Stomach (tissue), 9 donors: ENCODE measurements around the gene MLH3. TPM values are rescaled to one million over a fixed set of nuclear protein-coding genes. Genes with fewer than 3 reads are reported as not detected.

Experiments
- DNase-seq, 2 donors: peaks; one replicate each; pipeline versions ENCODE4 v3.0.0 to v3.0.0-alpha.2; 2013 to 2019
- H3K27ac ChIP-seq, 5 donors: fragments of 200-600 bp in 4 of 5; sonication (generic) in 4 of 5; one replicate each; pipeline ENCODE4 v1.5.1; 2013 to 2019; ENCODE audit warnings: mild to moderate bottlenecking in 1 of 5, moderate library complexity in 1 of 5
- H3K27me3 ChIP-seq, 3 donors: fragments of 200-600 bp; sonication (generic); one replicate each; pipeline ENCODE4 v1.5.1; 2017 to 2019; ENCODE audit warnings: mixed run types in 1 of 3
- H3K36me3 ChIP-seq, 4 donors: fragments of 200-600 bp; sonication (generic); 1 replicate in 3 of 4; 2 replicates in 1 of 4; pipeline ENCODE4 v1.5.1; 2016 to 2019
- H3K4me1 ChIP-seq, 4 donors: fragments of 200-600 bp; sonication (generic); one replicate each; pipeline ENCODE4 v1.5.1; 2016 to 2019
- H3K4me3 ChIP-seq, 4 donors: fragments of 200-600 bp; sonication (generic) in 3 of 4; one replicate each; pipeline ENCODE4 v1.5.1; 2016 to 2019; ENCODE audit warnings: mild to moderate bottlenecking in 1 of 4
- H3K9me3 ChIP-seq, 4 donors: fragments of 200-600 bp; sonication (generic); one replicate each; pipeline ENCODE4 v1.5.1; 2016 to 2019
- EP300 ChIP-seq: sonication (generic); formaldehyde crosslinking; IDR thresholded peaks from one replicate; pipeline ENCODE4 v1.6.1; 2017; ENCODE audit warnings: antibody characterized with exemption
- POLR2A ChIP-seq, 4 donors: fragments of 450-650 bp; IDR thresholded peaks; one replicate each; pipeline ENCODE4 v1.6.1; 2016; ENCODE audit warnings: antibody characterized with exemption in 4 of 4, control low read depth in 2 of 4, mild to moderate bottlenecking in 1 of 4, moderate library complexity in 1 of 4
- POLR2AphosphoS5 ChIP-seq, 3 donors: sonication (generic); formaldehyde crosslinking; IDR thresholded peaks; one replicate each; pipeline ENCODE4 v1.6.1; 2016; ENCODE audit warnings: antibody characterized with exemption in 3 of 3
- WGBS, 5 donors: extraction: QIAGEN DNeasy Blood & Tissue Kit in 3 of 5; methylation state at CpG; one replicate each; pipeline versions ENCODE4 v1.1.5 to v1.1.7; 2013 to 2018; 5-methylcytosine and 5-hydroxymethylcytosine counted together
- intact Hi-C: fragments of 100-400 bp; cut with DNase I; formaldehyde crosslinking; loops from one replicate; pipeline ENCODE4 v1.15.1; 2023; ENCODE audit warnings: low total_unique reads
- polyA plus RNA-seq, 3 donors: library from polyadenylated mRNA; stranded (reverse); fragments of 200-250 nt; gene quantifications; one replicate each; pipeline ENCODE4 v1.2.3, GENCODE V29; 2013
- total RNA-seq, 5 donors: library from RNA; depleted of rRNA; stranded (reverse); fragments of >200 nt; gene quantifications; one replicate each; pipeline versions ENCODE4 v1.1.0 to v1.2.3, GENCODE V29; 2014 to 2016
- TF ChIP-seq, protein P1 (sequence below), 7 experiments: fragments of 450-650 bp in 4 of 7; fragments of 200-600 bp in 3 of 7; sonication (generic) in 3 of 7; IDR thresholded peaks; one replicate each; pipeline ENCODE4 v1.5.1; 2016 to 2019; ENCODE audit warnings: antibody characterized with exemption in 7 of 7, control low read depth in 2 of 7, mild to moderate bottlenecking in 1 of 7
- donor health status: healthy with polysubstance abuse.
- donor health status: Bipolar disorder and iron deficiency.
- donor health status: healthy.

MLH3 gene
- total and polyA plus RNA-seq, 8 donors: 7.2 to 53.2 (median 18.4) TPM

DNA sequence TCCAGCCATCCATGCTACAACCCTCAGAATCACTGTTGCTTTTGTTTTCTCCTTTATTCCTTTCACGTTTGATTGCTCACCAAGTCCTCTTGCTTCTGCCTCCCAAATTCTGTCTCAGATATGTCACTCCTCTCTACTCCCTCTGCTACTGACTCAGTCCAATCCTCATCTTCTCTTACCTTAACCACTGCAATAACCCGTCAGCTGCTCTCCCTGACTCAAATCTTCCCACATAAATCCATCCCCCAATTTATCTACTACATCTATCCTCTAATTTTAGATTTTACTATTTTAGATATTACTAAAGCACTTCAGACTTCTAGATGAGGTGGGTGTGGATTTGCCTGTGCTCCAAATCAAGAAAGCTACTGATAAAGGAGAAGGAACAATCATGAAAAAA is 25.4 kb downstream of the MLH3 start:
- no peaks in the 10 kb centered on the region for H3K9me3 ChIP-seq
- no peak overlapping the region for H3K27ac ChIP-seq
- 93 to 99% (median 94%) methylated on average over 2 of the region's 2 CpGs for WGBS, 5 donors
- no peaks in the 10 kb centered on the region for H3K27me3 ChIP-seq
- H3K4me1 ChIP-seq: no peaks in the 10 kb centered on the region
- H3K36me3 ChIP-seq: peaks cover 17 to 85% (median 73%) of the 10 kb centered on the region in 4 donors
- intact Hi-C loops: no loop called here
- TF ChIP-seq EP300 (no peak), POLR2AphosphoS5 (IDR thresholded peaks at IDR 0.05) (no peak), POLR2A (IDR thresholded peaks at IDR 0.05) (no peak)
- TF ChIP-seq, protein P1, sequence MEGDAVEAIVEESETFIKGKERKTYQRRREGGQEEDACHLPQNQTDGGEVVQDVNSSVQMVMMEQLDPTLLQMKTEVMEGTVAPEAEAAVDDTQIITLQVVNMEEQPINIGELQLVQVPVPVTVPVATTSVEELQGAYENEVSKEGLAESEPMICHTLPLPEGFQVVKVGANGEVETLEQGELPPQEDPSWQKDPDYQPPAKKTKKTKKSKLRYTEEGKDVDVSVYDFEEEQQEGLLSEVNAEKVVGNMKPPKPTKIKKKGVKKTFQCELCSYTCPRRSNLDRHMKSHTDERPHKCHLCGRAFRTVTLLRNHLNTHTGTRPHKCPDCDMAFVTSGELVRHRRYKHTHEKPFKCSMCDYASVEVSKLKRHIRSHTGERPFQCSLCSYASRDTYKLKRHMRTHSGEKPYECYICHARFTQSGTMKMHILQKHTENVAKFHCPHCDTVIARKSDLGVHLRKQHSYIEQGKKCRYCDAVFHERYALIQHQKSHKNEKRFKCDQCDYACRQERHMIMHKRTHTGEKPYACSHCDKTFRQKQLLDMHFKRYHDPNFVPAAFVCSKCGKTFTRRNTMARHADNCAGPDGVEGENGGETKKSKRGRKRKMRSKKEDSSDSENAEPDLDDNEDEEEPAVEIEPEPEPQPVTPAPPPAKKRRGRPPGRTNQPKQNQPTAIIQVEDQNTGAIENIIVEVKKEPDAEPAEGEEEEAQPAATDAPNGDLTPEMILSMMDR (IDR thresholded peaks at IDR 0.05): no peak
- H3K4me3 ChIP-seq: no peak overlapping the region
- no peak for DNase-seq

DNA sequence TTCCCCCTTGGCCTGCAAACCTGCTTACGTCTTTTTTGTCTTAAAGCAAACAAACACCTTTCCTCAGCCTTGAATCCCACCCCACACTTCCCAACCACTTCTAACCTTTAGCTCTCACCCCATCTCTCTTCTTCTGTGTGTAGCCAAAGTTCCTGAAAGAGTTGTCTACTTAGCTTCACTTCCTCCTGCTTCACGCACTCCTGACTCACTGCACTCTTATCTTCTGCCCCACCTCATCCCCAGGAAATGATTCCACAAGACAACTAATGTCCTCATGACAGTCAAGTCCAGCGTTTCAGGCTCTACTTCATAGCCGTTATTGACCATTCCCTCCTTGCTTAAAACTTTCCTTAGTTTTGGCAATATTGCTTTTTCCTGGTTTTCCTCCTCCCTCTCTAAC is 26.2 kb downstream of the MLH3 start:
- no peak overlapping the region for H3K27ac ChIP-seq
- TF ChIP-seq POLR2AphosphoS5 (IDR thresholded peaks at IDR 0.05): no peak
- no peaks in the 10 kb centered on the region for H3K4me1 ChIP-seq
- H3K4me3 ChIP-seq: no peak overlapping the region
- H3K27me3 ChIP-seq: no peaks in the 10 kb centered on the region
- peaks cover 17 to 85% (median 74%) of the 10 kb centered on the region in 4 donors for H3K36me3 ChIP-seq
- no peaks in the 10 kb centered on the region for H3K9me3 ChIP-seq
- WGBS, 5 donors: 62 to 72% (median 65%) methylated on average over 4 of the region's 4 CpGs
- intact Hi-C loops: no loop called here
- peak in 1 of 2 donors; percentile 17 for DNase-seq

DNA sequence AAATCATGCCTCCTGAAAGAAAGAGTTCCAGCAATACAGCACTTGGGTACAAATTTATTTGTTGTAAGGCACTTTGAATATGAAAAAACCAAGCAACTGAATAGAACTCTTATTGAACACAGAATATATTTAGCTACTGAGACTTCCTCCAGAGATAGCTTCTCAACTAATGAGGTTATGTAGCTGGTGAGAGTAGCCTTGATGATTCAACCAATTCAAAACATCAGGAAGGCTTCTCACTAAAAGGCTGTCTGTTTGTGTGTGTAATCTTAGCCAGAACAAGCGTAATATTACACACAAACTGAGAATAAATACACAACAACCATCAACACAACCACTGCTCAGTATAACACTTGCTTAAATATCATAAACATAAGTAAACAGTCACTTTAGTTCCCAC is 28.2 kb downstream of the MLH3 start:
- H3K36me3 ChIP-seq: peaks cover 13 to 85% (median 76%) of the 10 kb centered on the region in 4 donors
- H3K4me3 ChIP-seq: no peak overlapping the region
- intact Hi-C loops: no loop called here

DNA sequence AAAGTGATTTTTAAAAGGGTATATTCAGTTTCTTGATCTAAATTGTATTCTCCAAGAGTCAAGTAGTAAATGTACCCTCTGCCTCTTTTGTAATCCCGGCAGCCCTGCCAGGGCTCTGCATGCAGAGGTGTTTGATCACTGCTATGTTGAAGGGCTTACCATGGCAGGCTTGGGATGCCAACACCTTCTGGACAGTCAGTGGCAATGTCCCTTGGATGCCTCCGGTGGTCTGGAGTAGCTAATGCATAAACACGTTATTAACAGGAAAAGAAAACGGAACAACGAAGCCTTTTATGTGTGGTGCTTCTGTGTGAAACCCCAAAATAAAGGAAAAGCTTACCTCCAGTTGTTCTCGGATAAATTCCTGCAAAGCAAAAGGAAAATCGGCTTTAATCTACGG is 28.6 kb downstream of the MLH3 start:
- peaks cover 0 to 5% (median 0%) of the 10 kb centered on the region in 4 donors for H3K4me1 ChIP-seq
- intact Hi-C loops: no loop called here
- H3K27ac ChIP-seq: peak overlapping the region in 1 of 5 donors; percentile 0
- no peaks in the 10 kb centered on the region for H3K9me3 ChIP-seq
- WGBS, 5 donors: 66 to 83% (median 74%) methylated on average over 8 of the region's 8 CpGs
- H3K4me3 ChIP-seq: no peak overlapping the region
- no peak for TF ChIP-seq POLR2A (IDR thresholded peaks at IDR 0.05)
- TF ChIP-seq, protein P1 (IDR thresholded peaks at IDR 0.05): peak in 2 of 7 experiments; percentile 13 to 15
- H3K27me3 ChIP-seq: no peaks in the 10 kb centered on the region
- DNase-seq: peak in 1 of 2 donors; percentile 31
- H3K36me3 ChIP-seq: peaks cover 14 to 89% (median 80%) of the 10 kb centered on the region in 4 donors

More for the DNA sequence above, 28.2 kb downstream of the MLH3 start:
- 69 to 90% (median 81%) methylated on average over 1 of the region's 1 CpG for WGBS, 5 donors
- TF ChIP-seq EP300 (no peak), POLR2AphosphoS5 (IDR thresholded peaks at IDR 0.05) (peak in 1 of 3 donors; percentile 9)
- H3K4me1 ChIP-seq: peaks cover 0 to 5% (median 0%) of the 10 kb centered on the region in 4 donors
- no peaks in the 10 kb centered on the region for H3K27me3 ChIP-seq
- peak overlapping the region in 1 of 5 donors; percentile 0 for H3K27ac ChIP-seq
- no peak for DNase-seq
- H3K9me3 ChIP-seq: no peaks in the 10 kb centered on the region

DNA sequence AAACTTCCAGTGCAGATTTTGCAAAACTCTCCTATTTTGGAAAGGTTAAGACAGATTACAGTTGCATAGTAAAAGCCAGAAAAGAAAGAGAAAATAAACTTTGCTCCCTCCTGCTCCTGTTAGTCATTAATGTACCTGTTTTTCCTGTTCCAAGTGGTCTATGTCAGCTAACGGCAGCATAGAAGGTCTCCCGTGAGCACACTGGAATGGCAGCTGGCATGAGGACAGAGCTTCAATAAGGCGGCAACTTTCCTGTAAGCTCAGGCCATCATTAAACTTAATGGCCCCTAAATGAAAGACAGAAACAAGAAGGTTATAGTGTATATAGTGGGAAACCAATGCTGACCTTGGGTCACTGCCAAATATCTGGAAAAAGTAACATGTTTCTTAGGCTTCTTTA is 32.6 kb downstream of the MLH3 start:
- peaks cover 0 to 5% (median 0%) of the 10 kb centered on the region in 4 donors for H3K4me1 ChIP-seq
- 38 to 64% (median 47%) methylated on average over 3 of the region's 3 CpGs for WGBS, 5 donors
- intact Hi-C loops: no loop called here
- peak in 1 of 2 donors; percentile 85 for DNase-seq
- H3K9me3 ChIP-seq: no peaks in the 10 kb centered on the region
- no peak overlapping the region for H3K27ac ChIP-seq
- H3K36me3 ChIP-seq: peaks cover 34 to 98% (median 96%) of the 10 kb centered on the region in 4 donors
- no peak overlapping the region for H3K4me3 ChIP-seq
- H3K27me3 ChIP-seq: no peaks in the 10 kb centered on the region
- TF ChIP-seq EP300 (no peak), POLR2AphosphoS5 (IDR thresholded peaks at IDR 0.05) (peak in 1 of 3 donors; percentile 30)

DNA sequence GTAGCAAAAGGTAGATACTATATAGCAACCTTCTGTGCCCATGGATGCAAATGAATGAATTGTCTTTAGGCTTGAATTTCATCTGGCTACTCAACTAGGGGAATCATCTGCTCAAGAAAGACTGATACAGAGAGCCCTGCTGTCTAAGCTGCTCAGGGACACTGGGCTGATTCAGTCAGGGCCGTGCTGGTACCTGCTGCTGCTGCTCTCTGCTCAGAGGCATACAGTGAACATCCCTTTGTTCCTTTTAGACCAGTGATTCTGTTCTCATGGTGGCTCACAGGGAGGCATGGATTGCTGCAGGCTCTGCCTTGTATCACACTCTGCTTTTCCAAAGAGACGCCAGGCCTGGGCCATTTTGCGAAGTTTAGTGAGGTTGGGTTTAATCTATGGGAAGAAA is 34.5 kb downstream of the MLH3 start:
- Histone ChIP-seq H3K27ac (no peak overlapping the region), H3K9me3 (no peaks in the 10 kb centered on the region), H3K27me3 (no peaks in the 10 kb centered on the region), H3K4me1 (peaks cover 0 to 10% (median 0%) of the 10 kb centered on the region in 4 donors), H3K36me3 (peaks cover 26 to 99% (median 96%) of the 10 kb centered on the region in 4 donors), H3K4me3 (no peak overlapping the region)
- TF ChIP-seq POLR2A (IDR thresholded peaks at IDR 0.05) (no peak), EP300 (no peak), POLR2AphosphoS5 (IDR thresholded peaks at IDR 0.05) (no peak)
- TF ChIP-seq, protein P1 (IDR thresholded peaks at IDR 0.05): no peak
- no peak for DNase-seq
- WGBS, 5 donors: 94 to 100% (median 95%) methylated on average over 3 of the region's 3 CpGs
- intact Hi-C loops: no loop called here
